Erythroblast (primary cell): ENCODE data around the gene CHRM4.

Experiments
- GATA1 ChIP-seq: IDR thresholded peaks from 2 replicates; pipeline ENCODE4 v1.6.1; 2011; ENCODE audit warnings: low read depth, mild to moderate bottlenecking, control low read depth, low read length, moderate library complexity
- POLR2A ChIP-seq: IDR thresholded peaks from 2 replicates; pipeline ENCODE4 v1.6.1; 2011; ENCODE audit warnings: mild to moderate bottlenecking, low read length

DNA sequence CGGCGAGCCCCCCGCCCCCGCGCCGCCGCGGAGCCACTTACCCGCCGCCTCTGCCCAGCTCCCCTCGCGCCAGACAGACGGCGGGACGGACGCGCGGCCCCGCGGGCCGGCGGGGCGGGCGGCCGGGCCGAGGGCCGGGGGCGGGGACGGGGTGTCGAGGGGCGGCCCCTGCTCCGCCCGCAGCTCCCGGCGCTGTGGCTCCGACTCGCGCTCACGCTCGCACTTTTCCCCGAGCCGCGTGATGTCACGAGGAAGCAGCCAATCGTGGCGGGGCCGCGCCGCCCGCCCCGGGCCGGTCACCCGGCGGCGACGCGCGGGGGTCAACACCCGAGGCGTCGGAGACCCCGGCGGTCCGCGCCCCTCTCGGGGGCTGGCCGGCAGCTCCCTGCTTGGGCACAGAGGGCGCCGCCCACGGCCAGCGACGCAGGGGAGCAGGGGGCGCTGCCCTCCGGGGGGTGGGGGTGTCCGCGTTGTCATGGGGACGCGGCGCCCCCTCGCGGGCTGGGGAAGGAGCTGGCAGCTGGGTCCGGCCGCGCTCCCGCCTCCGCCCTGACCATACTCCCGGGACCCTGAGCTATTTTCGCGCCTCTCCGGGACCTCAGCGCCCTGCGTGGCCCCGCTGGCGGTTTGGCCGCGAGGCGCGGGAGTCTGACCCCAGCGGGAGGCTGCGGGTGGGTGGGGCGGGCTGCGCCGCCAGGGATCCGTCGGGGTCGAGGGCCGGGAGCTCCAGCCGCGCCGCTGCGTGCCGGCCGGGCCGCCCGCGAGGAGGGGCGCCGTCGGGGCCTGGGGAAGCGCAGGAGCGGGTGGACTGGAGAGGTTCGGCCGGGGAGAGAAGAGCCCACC lies at the start of gene CHRM4:
- no peak for TF ChIP-seq POLR2A
- TF ChIP-seq GATA1: no peak
